Adrenal gland (tissue), 12 donors: Measurements from ENCODE around the gene KIAA1549. TPM values are rescaled to one million over a fixed set of nuclear protein-coding genes. Genes with fewer than 3 reads are reported as not detected.

ENCODE experiments used
- DNase-seq, 7 donors: peaks; one replicate each; pipeline ENCODE4 v3.0.0-alpha.2; 2019 to 2020
- H3K27ac ChIP-seq, 5 donors: fragments of 200-600 bp; sonication (generic) in 4 of 5; 1 replicate in 3 of 5; 2 replicates in 2 of 5; pipeline versions ENCODE4 v1.5.1 to v1.8.0; 2016 to 2020; ENCODE audit warnings: mild to moderate bottlenecking in 1 of 5
- H3K27me3 ChIP-seq: fragments of 200-600 bp; 2 replicates; pipeline ENCODE4 v1.8.0; 2021
- H3K36me3 ChIP-seq, 2 donors: fragments of 200-600 bp; replicated peaks in 1 of 2; 1 replicate in 1 of 2; 2 replicates in 1 of 2; pipeline versions ENCODE4 v1.5.1 to v1.8.0; 2018 to 2022
- H3K4me1 ChIP-seq, 2 donors: fragments of 200-600 bp; replicated peaks in 1 of 2; 1 replicate in 1 of 2; 2 replicates in 1 of 2; pipeline versions ENCODE4 v1.5.1 to v1.8.0; 2018 to 2021
- H3K4me3 ChIP-seq, 4 donors: fragments of 200-600 bp; sonication (generic) in 3 of 4; one replicate each; pipeline ENCODE4 v1.5.1; 2016 to 2018
- H3K9me3 ChIP-seq, 3 donors: fragments of 200-600 bp; sonication (generic) in 1 of 3; replicated peaks in 1 of 3; 1 replicate in 2 of 3; 2 replicates in 1 of 3; pipeline versions ENCODE4 v1.5.1 to v1.8.0; 2016 to 2021
- POLR2A ChIP-seq, 2 donors: fragments of 450-650 bp; IDR thresholded peaks; one replicate each; pipeline ENCODE4 v1.6.1; 2017; ENCODE audit warnings: antibody characterized with exemption in 2 of 2, mild to moderate bottlenecking in 2 of 2, moderate library complexity in 1 of 2
- WGBS, 4 donors: extraction: QIAGEN DNeasy Blood & Tissue Kit in 2 of 4; methylation state at CpG; one replicate each; pipeline versions ENCODE4 v1.1.5 to v1.1.7; 2013 to 2017; 5-methylcytosine and 5-hydroxymethylcytosine counted together
- intact Hi-C, 2 donors: fragments of 100-400 bp; cut with DNase I; formaldehyde crosslinking; loops; one replicate each; pipeline versions ENCODE4 v1.14.1 to v1.15.0; 2022 to 2023
- polyA plus RNA-seq, 3 donors: library from polyadenylated mRNA; stranded (reverse); fragments of 200-250 nt in 2 of 3; fragments of 350-450 nt in 1 of 3; fragmentation: Illumina TruSeq in 1 of 3; extraction: RNeasy Lipid Tissue Mini Kit (QIAGEN cat#74804) in 1 of 3; gene quantifications; one replicate each; pipeline ENCODE4 v1.2.3, GENCODE V29; 2013 to 2014
- total RNA-seq, 9 donors: library from RNA; depleted of rRNA in 4 of 9; stranded (reverse); fragments of >200 nt in 4 of 9; fragments of 120-200 nt in 1 of 9; fragmentation: NEBNext Ultra II Directional in 1 of 9; extraction: Animal tissue kit (Norgen Biotek cat#: 25700) in 1 of 9; gene quantifications; one replicate each; pipeline versions ENCODE4 v1.1.0 to v1.2.4, GENCODE V29; 2013 to 2023
- TF ChIP-seq, protein P1 (sequence below), 6 experiments: fragments of 450-650 bp in 4 of 6; fragments of 200-600 bp in 2 of 6; sonication (generic) in 1 of 6; IDR thresholded peaks; 1 replicate in 5 of 6; 2 replicates in 1 of 6; pipeline versions ENCODE4 v1.5.1 to v1.8.0; 2016 to 2021; ENCODE audit warnings: antibody characterized with exemption in 6 of 6, mild to moderate bottlenecking in 2 of 6, moderate library complexity in 1 of 6
- donor health status: healthy with polysubstance abuse.
- donor health status: Bipolar disorder and iron deficiency.
- donor health status: DM: yes; HTN: yes; CAD: no.
- donor health status: DM: no; HTN: no; CAD: no.
- donor health status: DM: no; HTN: no; CAD: no.
- donor health status: DM: yes; HTN: yes; CAD: no.

KIAA1549 gene
- total and polyA plus RNA-seq, 12 donors = 1.3 to 7.6 (median 3.7) TPM

DNA sequence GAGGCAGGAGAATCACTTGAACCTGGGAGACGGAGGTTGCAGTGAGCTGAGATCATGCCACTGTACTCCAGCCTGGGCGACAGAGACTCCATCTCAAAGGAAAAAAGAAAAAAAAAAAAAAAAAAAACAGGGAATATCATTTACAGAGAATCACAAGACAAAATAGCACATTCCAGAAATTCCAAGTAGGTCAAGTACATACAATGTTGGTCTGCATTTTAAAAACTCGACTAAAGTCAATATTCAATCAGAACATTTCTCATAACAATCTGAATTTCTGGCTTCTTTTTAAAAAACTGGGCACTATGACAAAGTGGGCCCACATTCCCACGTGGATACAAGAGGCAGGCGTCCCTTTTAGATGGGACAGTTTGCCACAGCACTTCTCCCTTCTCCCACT, 41.9 kb upstream of the KIAA1549 start:
- WGBS, 4 donors = 49 to 59% (median 56%) methylated on average over 5 of the region's 5 CpGs
- H3K4me3 ChIP-seq = no peak overlapping the region
- peaks cover 0 to 3% of the 10 kb centered on the region in 2 donors for H3K4me1 ChIP-seq
- peaks cover 0 to 22% of the 10 kb centered on the region in 2 donors for H3K36me3 ChIP-seq
- peak overlapping the region in 1 of 5 donors; percentile 35 for H3K27ac ChIP-seq
- H3K27me3 ChIP-seq = no peaks in the 10 kb centered on the region
- TF ChIP-seq, protein P1, sequence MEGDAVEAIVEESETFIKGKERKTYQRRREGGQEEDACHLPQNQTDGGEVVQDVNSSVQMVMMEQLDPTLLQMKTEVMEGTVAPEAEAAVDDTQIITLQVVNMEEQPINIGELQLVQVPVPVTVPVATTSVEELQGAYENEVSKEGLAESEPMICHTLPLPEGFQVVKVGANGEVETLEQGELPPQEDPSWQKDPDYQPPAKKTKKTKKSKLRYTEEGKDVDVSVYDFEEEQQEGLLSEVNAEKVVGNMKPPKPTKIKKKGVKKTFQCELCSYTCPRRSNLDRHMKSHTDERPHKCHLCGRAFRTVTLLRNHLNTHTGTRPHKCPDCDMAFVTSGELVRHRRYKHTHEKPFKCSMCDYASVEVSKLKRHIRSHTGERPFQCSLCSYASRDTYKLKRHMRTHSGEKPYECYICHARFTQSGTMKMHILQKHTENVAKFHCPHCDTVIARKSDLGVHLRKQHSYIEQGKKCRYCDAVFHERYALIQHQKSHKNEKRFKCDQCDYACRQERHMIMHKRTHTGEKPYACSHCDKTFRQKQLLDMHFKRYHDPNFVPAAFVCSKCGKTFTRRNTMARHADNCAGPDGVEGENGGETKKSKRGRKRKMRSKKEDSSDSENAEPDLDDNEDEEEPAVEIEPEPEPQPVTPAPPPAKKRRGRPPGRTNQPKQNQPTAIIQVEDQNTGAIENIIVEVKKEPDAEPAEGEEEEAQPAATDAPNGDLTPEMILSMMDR (IDR thresholded peaks at IDR 0.05) = no peak
- TF ChIP-seq POLR2A (IDR thresholded peaks at IDR 0.05) = no peak
- no peak for DNase-seq
- no peaks in the 10 kb centered on the region for H3K9me3 ChIP-seq
- intact Hi-C loops = no loop called here

DNA sequence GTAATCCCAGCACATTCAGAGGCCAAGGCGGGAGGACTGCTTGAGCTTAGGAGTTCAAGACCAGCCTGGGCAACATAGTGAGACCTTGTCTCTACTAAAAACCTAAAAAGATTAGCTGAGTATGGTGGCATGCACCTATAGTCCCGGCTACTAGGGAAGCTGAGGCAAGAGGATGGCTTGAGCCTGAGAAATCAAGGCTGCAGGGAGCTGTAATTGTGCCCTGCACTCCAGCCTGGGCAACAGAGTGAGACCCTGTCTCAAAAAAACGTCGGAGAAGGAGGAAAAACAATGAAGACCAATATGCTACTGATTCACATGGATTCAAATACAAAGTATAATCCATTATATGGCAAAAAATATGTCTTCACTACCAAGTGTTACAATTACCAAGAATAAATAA, 41.1 kb upstream of the KIAA1549 start:
- Histone ChIP-seq H3K9me3 (no peaks in the 10 kb centered on the region), H3K4me3 (no peak overlapping the region), H3K27ac (peak overlapping the region in 1 of 5 donors; percentile 52), H3K27me3 (no peaks in the 10 kb centered on the region), H3K36me3 (peaks cover 0 to 19% of the 10 kb centered on the region in 2 donors), H3K4me1 (peaks cover 3 to 6% of the 10 kb centered on the region in 2 donors)
- 62 to 88% (median 73%) methylated on average over 4 of the region's 4 CpGs for WGBS, 4 donors
- TF ChIP-seq POLR2A (IDR thresholded peaks at IDR 0.05) = no peak
- TF ChIP-seq, protein P1 (IDR thresholded peaks at IDR 0.05) = no peak
- no peak for DNase-seq
- intact Hi-C loops = no loop called here

DNA sequence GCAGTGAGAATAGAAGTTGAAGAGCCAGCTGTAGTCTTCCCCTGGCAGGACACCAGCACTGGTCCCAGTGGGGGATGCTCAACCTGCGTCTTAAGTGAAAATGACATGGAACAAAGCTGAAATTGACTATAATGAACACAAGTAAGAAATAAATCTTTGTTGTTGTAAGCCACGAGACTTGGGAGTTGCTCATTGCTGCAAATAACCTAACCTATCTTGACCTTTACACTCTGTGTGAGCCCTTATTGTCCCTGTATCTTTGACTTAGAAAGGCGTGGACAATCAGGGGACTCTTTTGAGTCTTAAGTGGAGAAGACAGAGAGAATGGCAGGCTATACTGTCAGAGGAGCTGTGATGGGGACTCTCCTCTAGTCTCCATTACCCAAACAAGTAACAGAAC, 37.7 kb upstream of the KIAA1549 start:
- Histone ChIP-seq H3K27me3 (no peaks in the 10 kb centered on the region), H3K9me3 (no peaks in the 10 kb centered on the region), H3K4me1 (peaks cover 3 to 12% of the 10 kb centered on the region in 2 donors), H3K36me3 (peaks cover 0 to 5% of the 10 kb centered on the region in 2 donors), H3K27ac (no peak overlapping the region), H3K4me3 (no peak overlapping the region)
- 69 to 84% (median 71%) methylated on average over 3 of the region's 3 CpGs for WGBS, 4 donors
- TF ChIP-seq, protein P1 (IDR thresholded peaks at IDR 0.05) = no peak
- TF ChIP-seq POLR2A (IDR thresholded peaks at IDR 0.05) = no peak
- intact Hi-C loops = loop anchor here (5.0 kb wide), 1 partner anchor 53 kb away; no protein-coding TSS in a partner anchor
- no peak for DNase-seq

DNA sequence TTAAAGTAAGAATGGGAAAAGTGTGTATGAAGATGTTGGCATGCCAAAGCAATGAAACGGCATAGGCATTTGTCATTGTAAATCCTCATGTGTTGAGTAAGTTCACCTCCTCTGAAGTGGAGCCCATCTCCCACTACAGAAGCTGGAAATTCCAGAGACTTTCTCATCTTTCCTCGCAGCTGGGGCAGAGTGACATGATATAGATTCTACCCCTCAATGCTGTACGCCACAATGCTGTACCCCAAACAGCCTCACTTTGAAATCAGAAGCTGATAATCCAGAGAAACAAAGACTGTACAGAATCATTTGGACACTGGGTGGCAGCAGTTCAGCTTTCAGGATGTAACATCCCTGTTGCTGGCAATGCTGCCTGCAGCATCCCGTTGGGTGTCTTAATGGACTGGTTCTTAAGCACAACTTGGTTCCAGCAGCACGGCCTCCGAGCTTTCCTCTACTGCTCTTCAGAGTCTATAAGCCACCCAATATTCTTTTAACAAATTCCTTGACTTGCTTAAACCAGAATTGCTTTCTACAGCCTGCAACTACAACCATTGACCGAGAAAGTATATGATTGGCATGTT, 35.8 kb upstream of the KIAA1549 start:
- Histone ChIP-seq H3K27ac (no peak overlapping the region), H3K27me3 (no peaks in the 10 kb centered on the region), H3K4me1 (peaks cover 0 to 12% of the 10 kb centered on the region in 2 donors), H3K4me3 (no peak overlapping the region), H3K36me3 (no peaks in the 10 kb centered on the region), H3K9me3 (no peaks in the 10 kb centered on the region)
- TF ChIP-seq POLR2A (IDR thresholded peaks at IDR 0.05) = no peak
- TF ChIP-seq, protein P1 (IDR thresholded peaks at IDR 0.05) = peak; percentile 54 to 81 (median 71)
- WGBS, 4 donors = 15 to 22% (median 21%) methylated on average over 7 of the region's 7 CpGs
- intact Hi-C loops = loop anchor here (5.0 kb wide), 1 partner anchor 55 kb away; no protein-coding TSS in a partner anchor
- DNase-seq = peak; percentile 65 to 88 (median 79)
